SK-N-SH (cell line): ENCODE data around the gene GGACT. TPM values are rescaled to one million over a fixed set of nuclear protein-coding genes. Genes with fewer than 3 reads are reported as not detected.

Source experiments
- CTCF ChIA-PET: fragments of 300-600, 350-600 bp; formaldehyde crosslinking; extraction: SDS; loops from one replicate; lab custom pipeline; 2021; lab: Yijun Ruan, JAX
- POLR2A ChIA-PET: fragments of 350-600 bp; sonication (Branson Sonifier 250); formaldehyde crosslinking; extraction: SDS; loops from one replicate; lab custom pipeline; 2020; ENCODE audit warnings: antibody characterized with exemption, inconsistent platforms; lab: Yijun Ruan, JAX
- DNase-seq: peaks from one replicate; pipeline ENCODE4 v3.0.0; 2012
- H2AFZ ChIP-seq: fragments of 200-600 bp; sonication (generic); 2 replicates; pipeline ENCODE4 v1.8.1; 2016; ENCODE audit warnings: antibody characterized with exemption, mild to moderate bottlenecking, low read depth
- H3F3A ChIP-seq: fragments of 200-600 bp; sonication (generic); replicated peaks from 2 replicates; pipeline ENCODE3; 2016; ENCODE audit warnings: antibody characterized with exemption, mild to moderate bottlenecking; ENCODE audit not compliant: insufficient read depth
- H3K27ac ChIP-seq, 2 experiments: fragments of 200-500 bp in 1 of 2; fragments of 200-600 bp in 1 of 2; sonication (Bioruptor generic) in 1 of 2; sonication (generic), shearing (Covaris generic) in 1 of 2; 2 replicates each; pipeline versions ENCODE4 v1.5.1 to v1.6.1; 2014 to 2016; ENCODE audit warnings: low read depth in 2 of 2, inconsistent platforms in 1 of 2, low read length in 1 of 2, mild to moderate bottlenecking in 1 of 2, mixed read lengths in 1 of 2
- H3K27me3 ChIP-seq: fragments of 200-600 bp; sonication (generic), shearing (Covaris generic); 2 replicates; pipeline ENCODE4 v1.6.1; 2016; ENCODE audit warnings: mixed run types; ENCODE audit not compliant: insufficient read depth
- H3K36me3 ChIP-seq, 2 experiments: fragments of 200-500 bp in 1 of 2; fragments of 200-600 bp in 1 of 2; sonication (Bioruptor generic) in 1 of 2; sonication (generic) in 1 of 2; replicated peaks in 1 of 2; 2 replicates each; pipeline versions ENCODE3 to v1.5.1; 2014 to 2016; ENCODE audit warnings: low read length in 1 of 2, mild to moderate bottlenecking in 1 of 2; ENCODE audit not compliant: insufficient read depth in 2 of 2, control insufficient read depth in 1 of 2
- H3K4me1 ChIP-seq, 2 experiments: fragments of 200-500 bp in 1 of 2; fragments of 200-600 bp in 1 of 2; sonication (Bioruptor generic) in 1 of 2; sonication (generic), shearing (Covaris generic) in 1 of 2; 2 replicates each; pipeline versions ENCODE4 v1.5.1 to v1.6.1; 2014 to 2016; ENCODE audit warnings: low read depth in 1 of 2, low read length in 1 of 2, mixed run types in 1 of 2; ENCODE audit not compliant: insufficient read depth in 2 of 2, control insufficient read depth in 1 of 2
- H3K4me2 ChIP-seq: fragments of 200-600 bp; sonication (generic), shearing (Covaris generic); 2 replicates; pipeline ENCODE4 v1.6.1; 2017; ENCODE audit warnings: mixed run types
- H3K4me3 ChIP-seq, 2 experiments: fragments of 200-500 bp in 1 of 2; fragments of 200-600 bp in 1 of 2; sonication (Bioruptor generic) in 1 of 2; sonication (generic), shearing (Covaris generic) in 1 of 2; 2 replicates each; pipeline versions ENCODE4 v1.5.1 to v1.8.1; 2014 to 2016; ENCODE audit warnings: low read depth in 2 of 2, inconsistent platforms in 1 of 2, low read length in 1 of 2, mild to moderate bottlenecking in 1 of 2, mixed read lengths in 1 of 2, moderate library complexity in 1 of 2
- H3K79me2 ChIP-seq: fragments of 200-600 bp; sonication (generic); 2 replicates; pipeline ENCODE4 v1.8.1; 2017; ENCODE audit warnings: mild to moderate bottlenecking; ENCODE audit not compliant: insufficient read depth
- H3K9ac ChIP-seq: fragments of 200-600 bp; sonication (generic); 2 replicates; pipeline ENCODE4 v1.6.1; 2017; ENCODE audit warnings: mixed run types
- H3K9me2 ChIP-seq: fragments of 200-600 bp; sonication (generic); 2 replicates; pipeline ENCODE4 v1.6.1; 2017; ENCODE audit warnings: mixed run types
- H3K9me3 ChIP-seq: fragments of 200-600 bp; sonication (generic); 2 replicates; pipeline ENCODE4 v1.6.1; 2017; ENCODE audit warnings: mixed run types, mild to moderate bottlenecking, moderate library complexity
- H4K20me1 ChIP-seq: fragments of 200-600 bp; sonication (generic); 2 replicates; pipeline ENCODE4 v1.6.1; 2017; ENCODE audit warnings: mild to moderate bottlenecking, mixed run types; ENCODE audit not compliant: insufficient read depth
- CHD2 ChIP-seq: fragments of 150-350 bp; IDR thresholded peaks from 2 replicates; pipeline ENCODE4 v1.6.1; 2018; ENCODE audit warnings: low read length; ENCODE audit not compliant: partially characterized antibody
- ELF1 ChIP-seq: IDR thresholded peaks from 2 replicates; pipeline ENCODE4 v1.4.0; 2012
- EP300 ChIP-seq, 2 experiments: IDR thresholded peaks; 2 replicates each; pipeline versions ENCODE4 v1.4.0 to v1.6.1; 2012; ENCODE audit warnings: borderline replicate concordance in 1 of 2, low read depth in 1 of 2, low read length in 1 of 2
- FOXJ3 ChIP-seq: sonication (generic); formaldehyde crosslinking; IDR thresholded peaks from 2 replicates; pipeline ENCODE4 v1.5.1; 2020; ENCODE audit warnings: mild to moderate bottlenecking, missing genetic modification reagents
- FOXM1 ChIP-seq: IDR thresholded peaks from 2 replicates; pipeline ENCODE4 v1.4.0; 2012; ENCODE audit warnings: low read depth, mild to moderate bottlenecking
- GABPA ChIP-seq: IDR thresholded peaks from 2 replicates; pipeline ENCODE4 v1.4.0; 2012; ENCODE audit warnings: low read depth, mild to moderate bottlenecking
- NFIC ChIP-seq: IDR thresholded peaks from 2 replicates; pipeline ENCODE4 v1.4.0; 2012; ENCODE audit warnings: borderline replicate concordance
- RAD21 ChIP-seq: IDR thresholded peaks from 2 replicates; pipeline ENCODE4 v1.6.1; 2012; ENCODE audit warnings: mild to moderate bottlenecking, low read length
- RCOR1 ChIP-seq: fragments of 150-350 bp; IDR thresholded peaks from 2 replicates; pipeline ENCODE4 v1.6.1; 2017; ENCODE audit warnings: antibody characterized with exemption, low read length
- RFX5 ChIP-seq: IDR thresholded peaks from 2 replicates; pipeline ENCODE4 v1.6.1; 2012; ENCODE audit warnings: mild to moderate bottlenecking, improper control_type of control experiment, low read length
- SIN3A ChIP-seq: IDR thresholded peaks from 2 replicates; pipeline ENCODE4 v1.6.1; 2012; ENCODE audit warnings: low read depth, mild to moderate bottlenecking, low read length, moderate library complexity, borderline replicate concordance
- TCF12 ChIP-seq: IDR thresholded peaks from 2 replicates; pipeline ENCODE4 v1.4.0; 2012
- TEAD4 ChIP-seq: IDR thresholded peaks from 2 replicates; pipeline ENCODE4 v1.4.0; 2012; ENCODE audit warnings: mild to moderate bottlenecking, borderline replicate concordance; ENCODE audit not compliant: insufficient read depth
- WGBS: methylation state at CpG from one replicate; pipeline ENCODE4 v1.1.6; 2017; ENCODE audit warnings: low lambda C conversion rate; 5-methylcytosine and 5-hydroxymethylcytosine counted together
- polyA plus RNA-seq, 3 experiments: library from polyadenylated mRNA; depleted of rRNA; stranded (reverse); fragments of >200 nt; gene quantifications; 2 replicates each; pipeline ENCODE4 v1.2.3, GENCODE V29; 2012
- TF ChIP-seq, protein P1 (sequence below): IDR thresholded peaks from 2 replicates; pipeline ENCODE4; 2012
- TF ChIP-seq, protein P2 (sequence below): IDR thresholded peaks from 2 replicates; pipeline ENCODE4 v1.4.0; 2012; ENCODE audit warnings: low read depth
- TF ChIP-seq, protein P3 (sequence below): IDR thresholded peaks from 2 replicates; pipeline ENCODE4 v1.4.0; 2012; ENCODE audit warnings: low read depth, borderline replicate concordance
- TF ChIP-seq, protein P4 (sequence below): fragments of 200-600 bp; sonication (generic); IDR thresholded peaks from 2 replicates; pipeline ENCODE4 v1.6.1; 2017; ENCODE audit warnings: antibody characterized with exemption, mild to moderate bottlenecking, moderate library complexity

The GGACT gene
- polyA plus RNA-seq, 1 of the 3 experiments (the other 2 are of a cell fraction) = 7.1 TPM

DNA sequence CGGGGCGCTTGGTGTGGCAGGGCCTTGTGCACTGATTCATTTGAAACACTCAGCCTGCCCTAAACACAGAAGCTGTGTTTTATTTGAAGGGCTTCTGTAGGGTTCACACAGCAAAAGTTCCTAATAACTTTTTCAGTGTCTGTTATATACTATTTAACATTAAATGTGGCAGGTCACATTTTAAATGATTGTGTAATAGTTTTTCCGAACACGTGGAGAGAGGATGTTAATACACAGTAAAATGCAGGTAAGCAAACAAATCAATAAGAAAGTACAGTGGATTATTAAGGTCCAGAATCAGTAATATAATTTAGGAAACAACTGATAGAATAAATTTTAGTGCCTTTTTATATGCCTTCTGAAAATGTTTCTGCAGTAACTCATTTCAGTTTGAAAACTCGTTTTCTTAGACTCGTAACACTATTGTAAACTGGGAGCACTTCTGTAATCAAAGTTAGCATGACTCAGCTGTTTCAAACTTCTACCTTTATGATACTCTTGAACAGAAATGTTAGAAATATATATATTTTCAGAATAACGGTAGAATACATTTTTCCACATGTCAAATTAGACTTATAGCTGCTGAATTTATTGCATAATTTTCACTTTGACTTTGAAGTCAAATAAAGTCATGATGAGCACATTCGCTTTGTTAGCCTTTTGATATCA is 70.1 kb downstream of the GGACT start:
- ChIA-PET POLR2A (no interaction called here), CTCF (interaction anchor here (1.3 to 9.2 kb wide), 4 partner anchors 8 to 861 kb away, joined by 3 to 107 read pairs (median 6); no protein-coding TSS in a partner anchor)
- H3K9ac ChIP-seq = no peak overlapping the region
- peaks cover 2 to 5% of the 10 kb centered on the region in 2 experiments for H3K36me3 ChIP-seq
- no peak for DNase-seq
- H3F3A ChIP-seq = no peaks in the 10 kb centered on the region
- H3K4me2 ChIP-seq = no peak overlapping the region
- H3K79me2 ChIP-seq = no peaks in the 10 kb centered on the region
- H3K27ac ChIP-seq = no peak overlapping the region
- TF ChIP-seq TCF12 (no peak), RCOR1 (no peak), RAD21 (no peak), SIN3A (no peak), RFX5 (no peak), CHD2 (no peak), FOXJ3 (CRISPR knock-in tag) (no peak), GABPA (no peak)
- TF ChIP-seq, protein P1, sequence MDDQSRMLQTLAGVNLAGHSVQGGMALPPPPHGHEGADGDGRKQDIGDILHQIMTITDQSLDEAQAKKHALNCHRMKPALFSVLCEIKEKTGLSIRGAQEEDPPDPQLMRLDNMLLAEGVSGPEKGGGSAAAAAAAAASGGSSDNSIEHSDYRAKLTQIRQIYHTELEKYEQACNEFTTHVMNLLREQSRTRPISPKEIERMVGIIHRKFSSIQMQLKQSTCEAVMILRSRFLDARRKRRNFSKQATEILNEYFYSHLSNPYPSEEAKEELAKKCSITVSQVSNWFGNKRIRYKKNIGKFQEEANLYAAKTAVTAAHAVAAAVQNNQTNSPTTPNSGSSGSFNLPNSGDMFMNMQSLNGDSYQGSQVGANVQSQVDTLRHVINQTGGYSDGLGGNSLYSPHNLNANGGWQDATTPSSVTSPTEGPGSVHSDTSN = no peak
- TF ChIP-seq, protein P2, sequence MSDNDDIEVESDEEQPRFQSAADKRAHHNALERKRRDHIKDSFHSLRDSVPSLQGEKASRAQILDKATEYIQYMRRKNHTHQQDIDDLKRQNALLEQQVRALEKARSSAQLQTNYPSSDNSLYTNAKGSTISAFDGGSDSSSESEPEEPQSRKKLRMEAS = no peak
- TF ChIP-seq, protein P3, sequence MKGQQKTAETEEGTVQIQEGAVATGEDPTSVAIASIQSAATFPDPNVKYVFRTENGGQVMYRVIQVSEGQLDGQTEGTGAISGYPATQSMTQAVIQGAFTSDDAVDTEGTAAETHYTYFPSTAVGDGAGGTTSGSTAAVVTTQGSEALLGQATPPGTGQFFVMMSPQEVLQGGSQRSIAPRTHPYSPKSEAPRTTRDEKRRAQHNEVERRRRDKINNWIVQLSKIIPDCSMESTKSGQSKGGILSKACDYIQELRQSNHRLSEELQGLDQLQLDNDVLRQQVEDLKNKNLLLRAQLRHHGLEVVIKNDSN = no peak
- no peaks in the 10 kb centered on the region for H3K27me3 ChIP-seq
- H3K9me3 ChIP-seq = no peaks in the 10 kb centered on the region
- H3K4me1 ChIP-seq = peaks cover 6 to 12% of the 10 kb centered on the region in 2 experiments; a peak in 2 of 4 replicates
- H2AFZ ChIP-seq = no peak overlapping the region
- H3K9me2 ChIP-seq = no peaks in the 10 kb centered on the region
- 96% methylated on average over 8 of the region's 8 CpGs for WGBS
- no peak overlapping the region for H3K4me3 ChIP-seq
- no peaks in the 10 kb centered on the region for H4K20me1 ChIP-seq

DNA sequence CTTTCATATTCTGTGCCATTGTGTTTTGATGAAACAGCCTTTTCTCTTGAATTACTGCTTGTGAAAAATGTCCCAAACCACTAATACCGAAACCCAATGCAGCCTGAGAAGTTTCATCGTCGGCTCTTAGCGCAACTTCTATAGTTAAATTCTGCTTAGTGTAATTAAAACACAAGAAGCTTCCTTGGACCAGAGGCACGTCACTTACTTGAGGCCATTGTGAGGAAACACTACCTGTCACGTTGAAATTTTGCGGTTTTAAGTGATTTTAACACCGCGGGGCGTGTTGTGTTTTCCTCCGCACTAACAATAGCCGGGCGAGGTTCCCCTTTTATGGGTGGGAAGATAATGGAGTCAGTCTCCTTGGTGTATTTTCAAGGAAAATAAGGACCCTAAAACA is 70.9 kb downstream of the GGACT start:
- Histone ChIP-seq H3K4me3 (no peak overlapping the region), H3K9me2 (no peaks in the 10 kb centered on the region), H3K4me1 (peaks cover 6 to 17% of the 10 kb centered on the region in 2 experiments; a peak in 2 of 4 replicates), H3K4me2 (no peak overlapping the region), H2AFZ (no peak overlapping the region)
- no peak for TF ChIP-seq ELF1
- TF ChIP-seq FOXM1 = no peak
- TF ChIP-seq CHD2 = no peak
- TF ChIP-seq SIN3A = no peak
- TF ChIP-seq EP300 (IDR thresholded peaks at IDR 0.05; ENCODE audit: borderline replicate concordance in 1 of 2, low read depth in 1 of 2, low read length in 1 of 2) = no peak
- no peak for TF ChIP-seq RCOR1
- TF ChIP-seq, protein P4, sequence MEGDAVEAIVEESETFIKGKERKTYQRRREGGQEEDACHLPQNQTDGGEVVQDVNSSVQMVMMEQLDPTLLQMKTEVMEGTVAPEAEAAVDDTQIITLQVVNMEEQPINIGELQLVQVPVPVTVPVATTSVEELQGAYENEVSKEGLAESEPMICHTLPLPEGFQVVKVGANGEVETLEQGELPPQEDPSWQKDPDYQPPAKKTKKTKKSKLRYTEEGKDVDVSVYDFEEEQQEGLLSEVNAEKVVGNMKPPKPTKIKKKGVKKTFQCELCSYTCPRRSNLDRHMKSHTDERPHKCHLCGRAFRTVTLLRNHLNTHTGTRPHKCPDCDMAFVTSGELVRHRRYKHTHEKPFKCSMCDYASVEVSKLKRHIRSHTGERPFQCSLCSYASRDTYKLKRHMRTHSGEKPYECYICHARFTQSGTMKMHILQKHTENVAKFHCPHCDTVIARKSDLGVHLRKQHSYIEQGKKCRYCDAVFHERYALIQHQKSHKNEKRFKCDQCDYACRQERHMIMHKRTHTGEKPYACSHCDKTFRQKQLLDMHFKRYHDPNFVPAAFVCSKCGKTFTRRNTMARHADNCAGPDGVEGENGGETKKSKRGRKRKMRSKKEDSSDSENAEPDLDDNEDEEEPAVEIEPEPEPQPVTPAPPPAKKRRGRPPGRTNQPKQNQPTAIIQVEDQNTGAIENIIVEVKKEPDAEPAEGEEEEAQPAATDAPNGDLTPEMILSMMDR = no peak
- TF ChIP-seq TEAD4 = no peak
- TF ChIP-seq NFIC = no peak
- TF ChIP-seq, all 33 proteins: peak for 0
- Histone ChIP-seq H3K36me3 (peaks cover 2 to 5% of the 10 kb centered on the region in 2 experiments), H3F3A (no peaks in the 10 kb centered on the region), H3K9me3 (no peaks in the 10 kb centered on the region), H3K9ac (no peak overlapping the region), H4K20me1 (no peaks in the 10 kb centered on the region), H3K27ac (no peak overlapping the region), H3K79me2 (no peaks in the 10 kb centered on the region), H3K27me3 (no peaks in the 10 kb centered on the region)
- 98% methylated on average over 13 of the region's 13 CpGs for whole genome bisulfite sequencing
- CTCF ChIA-PET = interaction anchor here (1.3 to 9.2 kb wide), 3 partner anchors 44 to 860 kb away, joined by 3 to 107 read pairs (median 4); no protein-coding TSS in a partner anchor
- POLR2A ChIA-PET = no interaction called here
- DNase-seq = no peak
